ENCODE results near the gene DYNC1I2.
A peak's percentile ranks its signal among the peaks of the same experiment; 100 is the strongest.

The DYNC1I2 gene

GRCh38 chr2:171670655-171671054, 16.6 kb upstream of the DYNC1I2 start:
- Histone ChIP-seq H2AFZ (ENCODE audit: low read depth, low read length) (no peak overlapping the region), H3K79me2 (ENCODE audit: insufficient read depth, low read length) (no peaks in the 10 kb centered on the region), H3K4me3 (ENCODE audit: low read depth in 1 of 2, low read length in 2 of 2) (no peak overlapping the region), H3K36me3 (ENCODE audit: insufficient read depth, low read length) (no peaks in the 10 kb centered on the region), H3K27me3 (ENCODE audit: insufficient read depth, low read length, poor library complexity) (peaks cover 21% of the 10 kb centered on the region), H3K9ac (ENCODE audit: low read depth, low read length) (no peak overlapping the region), H3K9me3 (ENCODE audit: insufficient read depth, low read length, severe bottlenecking) (no peaks in the 10 kb centered on the region), H3K4me2 (ENCODE audit: insufficient read depth, low read length) (no peak overlapping the region), H3K27ac (ENCODE audit: low read length) (no peak overlapping the region), H4K20me1 (ENCODE audit: insufficient read depth, low read length) (no peaks in the 10 kb centered on the region), H3K4me1 (ENCODE audit: insufficient read depth, low read length) (no peaks in the 10 kb centered on the region)
- DNase-seq (no peak), ATAC-seq (ENCODE audit: insufficient read depth, low read depth) (no peak)
- no peak for TF ChIP-seq CTCF (IDR thresholded peaks at IDR 0.05; ENCODE audit: borderline replicate concordance, extremely low read depth, low read length, poor library complexity, severe bottlenecking)
- no peak for TF ChIP-seq EZH2 (IDR thresholded peaks at IDR 0.05; ENCODE audit: borderline replicate concordance, low read depth, low read length, severe bottlenecking)

DNA sequence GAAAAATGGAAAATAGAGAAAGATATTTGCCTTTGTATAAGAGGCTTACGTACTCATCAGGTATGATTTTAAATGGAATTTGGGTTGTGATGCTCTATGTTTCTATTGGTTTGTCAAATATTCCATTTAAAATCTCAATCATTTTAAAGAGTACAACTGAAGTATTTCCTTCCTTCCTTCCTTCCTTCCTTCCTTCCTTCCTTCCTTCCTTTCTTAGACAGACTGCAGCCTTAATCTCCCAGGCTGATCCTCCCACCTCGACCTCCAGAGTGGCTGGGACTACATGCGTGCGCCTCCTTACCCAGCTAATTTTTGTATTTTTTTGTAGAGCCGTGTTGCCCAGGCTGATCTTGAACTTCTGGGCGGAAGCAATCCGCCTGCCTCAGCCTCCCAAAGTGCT, 15.4 kb upstream of the DYNC1I2 start:
- Histone ChIP-seq H3K4me3 (ENCODE audit: low read depth in 1 of 2, low read length in 2 of 2) (no peak overlapping the region), H2AFZ (ENCODE audit: low read depth, low read length) (no peak overlapping the region), H3K4me1 (ENCODE audit: insufficient read depth, low read length) (no peaks in the 10 kb centered on the region), H3K9ac (ENCODE audit: low read depth, low read length) (no peak overlapping the region), H3K9me3 (ENCODE audit: insufficient read depth, low read length, severe bottlenecking) (no peaks in the 10 kb centered on the region), H3K4me2 (ENCODE audit: insufficient read depth, low read length) (no peak overlapping the region), H3K79me2 (ENCODE audit: insufficient read depth, low read length) (no peaks in the 10 kb centered on the region), H4K20me1 (ENCODE audit: insufficient read depth, low read length) (no peaks in the 10 kb centered on the region), H3K27ac (ENCODE audit: low read length) (no peak overlapping the region), H3K27me3 (ENCODE audit: insufficient read depth, low read length, poor library complexity) (peaks cover 21% of the 10 kb centered on the region), H3K36me3 (ENCODE audit: insufficient read depth, low read length) (no peaks in the 10 kb centered on the region)
- ATAC-seq (ENCODE audit: insufficient read depth, low read depth) = no peak
- DNase-seq = no peak
- TF ChIP-seq EZH2 (IDR thresholded peaks at IDR 0.05; ENCODE audit: borderline replicate concordance, low read depth, low read length, severe bottlenecking) = no peak
- TF ChIP-seq CTCF (IDR thresholded peaks at IDR 0.05; ENCODE audit: borderline replicate concordance, extremely low read depth, low read length, poor library complexity, severe bottlenecking) = no peak

DNA sequence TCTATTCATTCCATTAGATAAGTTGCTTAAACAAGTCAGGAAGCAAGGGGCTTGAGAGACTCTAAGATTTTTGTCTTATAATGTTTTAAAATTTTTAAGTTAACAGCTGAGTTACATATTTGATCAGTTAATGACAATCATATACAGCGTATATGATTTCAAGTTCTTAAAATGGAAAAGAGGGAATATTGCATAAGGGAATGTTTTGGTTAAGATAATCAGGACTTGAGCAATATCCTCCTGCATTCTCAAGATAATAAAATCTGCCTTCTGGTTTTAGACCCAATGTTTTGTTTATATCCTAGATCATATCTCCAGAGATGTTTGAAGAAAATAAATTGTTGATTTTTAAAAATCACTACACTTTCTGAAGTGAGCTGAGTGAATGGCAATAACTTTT, 13.4 kb upstream of the DYNC1I2 start:
- no peak overlapping the region for H3K4me3 ChIP-seq (ENCODE audit: low read depth in 1 of 2, low read length in 2 of 2)
- no peaks in the 10 kb centered on the region for H3K4me1 ChIP-seq (ENCODE audit: insufficient read depth, low read length)
- H4K20me1 ChIP-seq (ENCODE audit: insufficient read depth, low read length) = no peaks in the 10 kb centered on the region
- no peak overlapping the region for H3K9ac ChIP-seq (ENCODE audit: low read depth, low read length)
- no peak overlapping the region for H2AFZ ChIP-seq (ENCODE audit: low read depth, low read length)
- ATAC-seq (ENCODE audit: insufficient read depth, low read depth) = no peak
- no peak for TF ChIP-seq CTCF (IDR thresholded peaks at IDR 0.05; ENCODE audit: borderline replicate concordance, extremely low read depth, low read length, poor library complexity, severe bottlenecking)
- TF ChIP-seq EZH2 (IDR thresholded peaks at IDR 0.05; ENCODE audit: borderline replicate concordance, low read depth, low read length, severe bottlenecking) = no peak
- H3K4me2 ChIP-seq (ENCODE audit: insufficient read depth, low read length) = no peak overlapping the region
- no peak for DNase-seq
- H3K36me3 ChIP-seq (ENCODE audit: insufficient read depth, low read length) = no peaks in the 10 kb centered on the region
- H3K27me3 ChIP-seq (ENCODE audit: insufficient read depth, low read length, poor library complexity) = peaks cover 15% of the 10 kb centered on the region
- no peaks in the 10 kb centered on the region for H3K9me3 ChIP-seq (ENCODE audit: insufficient read depth, low read length, severe bottlenecking)
- no peak overlapping the region for H3K27ac ChIP-seq (ENCODE audit: low read length)
- no peaks in the 10 kb centered on the region for H3K79me2 ChIP-seq (ENCODE audit: insufficient read depth, low read length)

DNA sequence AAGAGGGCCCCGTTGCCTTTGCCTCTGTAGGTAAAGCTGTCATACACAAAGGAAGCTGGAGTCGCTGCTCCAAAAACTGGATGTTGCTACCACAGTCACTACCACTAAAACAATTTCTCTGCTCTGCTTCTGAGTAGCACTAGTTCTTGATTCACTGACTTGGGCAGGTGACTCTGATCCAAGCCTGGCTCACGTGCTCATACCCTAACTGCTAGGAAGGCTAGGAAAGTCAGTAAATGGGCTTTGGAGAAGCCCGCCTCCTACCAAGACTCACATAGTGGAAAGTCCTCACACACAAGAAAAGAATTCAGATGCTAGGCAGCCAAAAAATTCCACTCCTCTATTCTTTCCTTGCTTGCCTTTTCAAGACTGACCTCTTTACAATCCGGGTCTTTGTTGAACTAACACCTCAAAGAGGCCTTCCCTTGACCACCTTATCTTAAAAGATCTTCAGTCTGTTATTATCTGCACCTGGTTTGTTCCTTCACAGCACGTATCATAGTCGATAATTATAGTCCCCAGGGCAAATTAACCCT, 11.4 kb upstream of the DYNC1I2 start:
- DNase-seq (no peak), ATAC-seq (ENCODE audit: insufficient read depth, low read depth) (no peak)
- Histone ChIP-seq H3K27ac (ENCODE audit: low read length) (no peak overlapping the region), H3K79me2 (ENCODE audit: insufficient read depth, low read length) (no peaks in the 10 kb centered on the region), H3K4me1 (ENCODE audit: insufficient read depth, low read length) (no peaks in the 10 kb centered on the region), H4K20me1 (ENCODE audit: insufficient read depth, low read length) (no peaks in the 10 kb centered on the region), H3K36me3 (ENCODE audit: insufficient read depth, low read length) (no peaks in the 10 kb centered on the region), H3K27me3 (ENCODE audit: insufficient read depth, low read length, poor library complexity) (peaks cover 5% of the 10 kb centered on the region), H3K9ac (ENCODE audit: low read depth, low read length) (no peak overlapping the region), H2AFZ (ENCODE audit: low read depth, low read length) (peak overlapping the region; percentile 10; the same call in 1 of the 2 replicates), H3K4me2 (ENCODE audit: insufficient read depth, low read length) (no peak overlapping the region), H3K4me3 (ENCODE audit: low read depth in 1 of 2, low read length in 2 of 2) (no peak overlapping the region), H3K9me3 (ENCODE audit: insufficient read depth, low read length, severe bottlenecking) (no peaks in the 10 kb centered on the region)
- TF ChIP-seq CTCF (IDR thresholded peaks at IDR 0.05; ENCODE audit: borderline replicate concordance, extremely low read depth, low read length, poor library complexity, severe bottlenecking) (no peak), EZH2 (IDR thresholded peaks at IDR 0.05; ENCODE audit: borderline replicate concordance, low read depth, low read length, severe bottlenecking) (no peak)

Data from DND-41 (cell line).